K562 (cell line): ENCODE results near the gene TICAM1. TPM values are rescaled to one million over a fixed set of nuclear protein-coding genes. Genes with fewer than 3 reads are reported as not detected.

Experiments used
- CC2D1A ChIP-seq: fragments of 450-650 bp; IDR thresholded peaks from 2 replicates; pipeline ENCODE4 v1.6.1; 2017; ENCODE audit warnings: mild to moderate bottlenecking
- DACH1 ChIP-seq: fragments of 450-650 bp; IDR thresholded peaks from 2 replicates; pipeline ENCODE4 v1.6.1; 2018; ENCODE audit not compliant: partially characterized antibody
- HDGF ChIP-seq: fragments of 450-650 bp; IDR thresholded peaks from 2 replicates; pipeline ENCODE4 v1.6.1; 2016
- HNRNPH1 ChIP-seq: fragments of 200-400 bp; formaldehyde crosslinking; optimal IDR thresholded peaks from 2 replicates; pipeline ENCODE3; 2017; ENCODE audit warnings: low read depth, mild to moderate bottlenecking, low read length, moderate library complexity
- HOXB6 ChIP-seq: fragments of 250-450 bp; sonication (Bioruptor Pico); IDR thresholded peaks from 2 replicates; pipeline ENCODE4 v1.5.1; 2022; ENCODE audit warnings: mild to moderate bottlenecking, borderline replicate concordance
- MTA3 ChIP-seq: fragments of 450-650 bp; formaldehyde crosslinking; IDR thresholded peaks from 2 replicates; pipeline ENCODE4 v1.6.1; 2017; ENCODE audit warnings: mild to moderate bottlenecking, borderline replicate concordance
- NCOA2 ChIP-seq, 2 experiments: fragments of 450-650 bp; IDR thresholded peaks; 2 replicates each; pipeline ENCODE4 v1.6.1; 2018; ENCODE audit warnings: mild to moderate bottlenecking in 2 of 2, moderate library complexity in 1 of 2; ENCODE audit not compliant: partially characterized antibody in 2 of 2
- PHF20 ChIP-seq: fragments of 450-650 bp; IDR thresholded peaks from 2 replicates; pipeline ENCODE4 v1.6.1; 2018; ENCODE audit not compliant: partially characterized antibody
- RB1 ChIP-seq: fragments of 450-650 bp; IDR thresholded peaks from 2 replicates; pipeline ENCODE4 v1.6.1; 2017; ENCODE audit warnings: low read depth, mild to moderate bottlenecking
- SMC3 ChIP-seq: conservative IDR thresholded peaks from 2 replicates; pipeline ENCODE4 v1.6.1; 2011; ENCODE audit warnings: low read depth, low read length, improper control_type of control experiment; ENCODE audit not compliant: insufficient read depth
- THRB ChIP-seq: fragments of 450-650 bp; formaldehyde crosslinking; conservative IDR thresholded peaks from 2 replicates; pipeline ENCODE4 v1.4.0; 2022; ENCODE audit warnings: mild to moderate bottlenecking, missing genetic modification characterization
- ZBTB26 ChIP-seq: fragments of 450-650 bp; formaldehyde crosslinking; IDR thresholded peaks from 2 replicates; pipeline ENCODE4 v1.4.0; 2022; ENCODE audit warnings: missing genetic modification characterization
- ZBTB49 ChIP-seq: sonication (generic); formaldehyde crosslinking; IDR thresholded peaks from 2 replicates; pipeline ENCODE4 v1.8.0; 2022; ENCODE audit warnings: missing genetic modification reagents, mild to moderate bottlenecking, borderline replicate concordance
- ZBTB7A ChIP-seq: IDR thresholded peaks from 2 replicates; pipeline ENCODE4 v1.6.1; 2011; ENCODE audit warnings: low read depth, mild to moderate bottlenecking, low read length, moderate library complexity, borderline replicate concordance; ENCODE audit not compliant: control insufficient read depth
- polyA plus RNA-seq, 8 experiments: library from polyadenylated mRNA; depleted of rRNA in 4 of 8; stranded (reverse) in 5 of 8; unstranded in 3 of 8; fragments of >200 nt; fragmentation: Nextera tagmentation in 2 of 8; fragmentation: Illumina TruSeq in 1 of 8; extraction: Ambion mirVana in 2 of 8; extraction: Trizol in 1 of 8; gene quantifications; 2 replicates each; pipeline versions ENCODE4 v1.2.1 to v1.2.3, GENCODE V29; 2011 to 2014; ENCODE audit warnings: inconsistent platforms in 1 of 8, missing spikeins in 1 of 8
- total RNA-seq, 7 experiments: library from RNA; depleted of rRNA in 6 of 7; stranded (reverse); fragments of >200 nt in 6 of 7; fragmentation: Illumina TruSeq in 2 of 7; extraction: Trizol in 2 of 7; gene quantifications; 2 replicates each; pipeline versions ENCODE4 v1.2.1 to v1.2.3, GENCODE V29; 2011 to 2021; ENCODE audit warnings: low replicate concordance in 1 of 7
- TF ChIP-seq, protein P1 (sequence below): fragments of 450-650 bp; IDR thresholded peaks from 2 replicates; pipeline ENCODE4 v1.6.1; 2016; ENCODE audit warnings: low read depth, mild to moderate bottlenecking, moderate library complexity
- TF ChIP-seq, protein P2 (sequence below), 3 experiments: IDR thresholded peaks in 2 of 3; conservative IDR thresholded peaks in 1 of 3; 2 replicates each; pipeline ENCODE4 v1.5.1; 2011 to 2012; ENCODE audit warnings: low read length in 3 of 3, mild to moderate bottlenecking in 3 of 3, control low read depth in 2 of 3, improper control_type of control experiment in 1 of 3, inconsistent platforms in 1 of 3, low read depth in 1 of 3, mixed read lengths in 1 of 3, moderate library complexity in 1 of 3; ENCODE audit not compliant: insufficient read depth in 2 of 3
- TF ChIP-seq, protein P3 (sequence below): fragments of 450-650 bp; IDR thresholded peaks from 2 replicates; pipeline ENCODE4 v1.6.1; 2016; ENCODE audit warnings: antibody characterized with exemption

The TICAM1 gene
- total and polyA plus RNA-seq, 9 of the 15 experiments (the other 6 are each of a cell fraction or from before 2014, with no cell fraction given) = 0.07 to 11.6 (median 1.5) TPM

- TF ChIP-seq, protein P1, sequence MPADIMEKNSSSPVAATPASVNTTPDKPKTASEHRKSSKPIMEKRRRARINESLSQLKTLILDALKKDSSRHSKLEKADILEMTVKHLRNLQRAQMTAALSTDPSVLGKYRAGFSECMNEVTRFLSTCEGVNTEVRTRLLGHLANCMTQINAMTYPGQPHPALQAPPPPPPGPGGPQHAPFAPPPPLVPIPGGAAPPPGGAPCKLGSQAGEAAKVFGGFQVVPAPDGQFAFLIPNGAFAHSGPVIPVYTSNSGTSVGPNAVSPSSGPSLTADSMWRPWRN = no peak
- TF ChIP-seq CC2D1A = peak; percentile 78
- TF ChIP-seq, protein P2, sequence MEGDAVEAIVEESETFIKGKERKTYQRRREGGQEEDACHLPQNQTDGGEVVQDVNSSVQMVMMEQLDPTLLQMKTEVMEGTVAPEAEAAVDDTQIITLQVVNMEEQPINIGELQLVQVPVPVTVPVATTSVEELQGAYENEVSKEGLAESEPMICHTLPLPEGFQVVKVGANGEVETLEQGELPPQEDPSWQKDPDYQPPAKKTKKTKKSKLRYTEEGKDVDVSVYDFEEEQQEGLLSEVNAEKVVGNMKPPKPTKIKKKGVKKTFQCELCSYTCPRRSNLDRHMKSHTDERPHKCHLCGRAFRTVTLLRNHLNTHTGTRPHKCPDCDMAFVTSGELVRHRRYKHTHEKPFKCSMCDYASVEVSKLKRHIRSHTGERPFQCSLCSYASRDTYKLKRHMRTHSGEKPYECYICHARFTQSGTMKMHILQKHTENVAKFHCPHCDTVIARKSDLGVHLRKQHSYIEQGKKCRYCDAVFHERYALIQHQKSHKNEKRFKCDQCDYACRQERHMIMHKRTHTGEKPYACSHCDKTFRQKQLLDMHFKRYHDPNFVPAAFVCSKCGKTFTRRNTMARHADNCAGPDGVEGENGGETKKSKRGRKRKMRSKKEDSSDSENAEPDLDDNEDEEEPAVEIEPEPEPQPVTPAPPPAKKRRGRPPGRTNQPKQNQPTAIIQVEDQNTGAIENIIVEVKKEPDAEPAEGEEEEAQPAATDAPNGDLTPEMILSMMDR (IDR thresholded peaks at IDR 0.05 in 2 of 3, conservative IDR thresholded peaks at IDR 0.05 in 1 of 3; ENCODE audit: insufficient read depth in 2 of 3, low read depth in 1 of 3, low read length in 3 of 3) = peak; percentile 79 to 85 (median 85)
- no peak for TF ChIP-seq PHF20
- TF ChIP-seq, protein P3, sequence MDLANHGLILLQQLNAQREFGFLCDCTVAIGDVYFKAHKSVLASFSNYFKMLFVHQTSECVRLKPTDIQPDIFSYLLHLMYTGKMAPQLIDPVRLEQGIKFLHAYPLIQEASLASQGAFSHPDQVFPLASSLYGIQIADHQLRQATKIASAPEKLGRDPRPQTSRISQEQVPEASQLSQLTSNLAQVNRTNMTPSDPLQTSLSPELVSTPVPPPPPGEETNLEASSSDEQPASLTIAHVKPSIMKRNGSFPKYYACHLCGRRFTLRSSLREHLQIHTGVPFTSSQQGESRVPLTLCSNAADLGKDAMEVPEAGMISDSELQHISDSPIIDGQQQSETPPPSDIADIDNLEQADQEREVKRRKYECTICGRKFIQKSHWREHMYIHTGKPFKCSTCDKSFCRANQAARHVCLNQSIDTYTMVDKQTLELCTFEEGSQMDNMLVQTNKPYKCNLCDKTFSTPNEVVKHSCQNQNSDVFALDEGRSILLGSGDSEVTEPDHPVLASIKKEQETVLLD = 0 out of 2 replicates have a peak, but pooled peaks have one; percentile 21
- peak; percentile 89 for TF ChIP-seq HDGF
- TF ChIP-seq MTA3 = peak; percentile 38; the same call in 1 of the 2 replicates
- peak; percentile 68; the same call in 1 of the 2 replicates for TF ChIP-seq ZBTB7A
- no peak for TF ChIP-seq HOXB6 (CRISPR knock-in tag)
- TF ChIP-seq NCOA2 (IDR thresholded peaks at IDR 0.05; ENCODE audit: partially characterized antibody in 2 of 2) = no peak
- TF ChIP-seq ZBTB26 (CRISPR knock-in tag) = 0 out of 2 replicates have a peak, but pooled peaks have one; percentile 43
- TF ChIP-seq HNRNPH1 = no peak
- no peak for TF ChIP-seq ZBTB49
- no peak for TF ChIP-seq DACH1
- 0 out of 2 replicates have a peak, but pooled peaks have one; percentile 41 for TF ChIP-seq THRB (CRISPR knock-in tag)
- TF ChIP-seq SMC3 = peak; percentile 83
- peak; percentile 13; the same call in 1 of the 2 replicates for TF ChIP-seq RB1
These were observed 20.2 kb upstream of the TICAM1 start (continued) for GRCh38 chr19:4851551-4852290.
